HG02678 (cell line): ENCODE data around the gene C1orf105.

Experiments
- ATAC-seq: cut with Tn5 transposase; IDR thresholded peaks from one replicate; pipeline ENCODE4 v1.9.1; 2021; ENCODE audit warnings: mild to moderate bottlenecking, moderate library complexity; ENCODE audit not compliant: unreplicated experiment

C1orf105 gene

DNA sequence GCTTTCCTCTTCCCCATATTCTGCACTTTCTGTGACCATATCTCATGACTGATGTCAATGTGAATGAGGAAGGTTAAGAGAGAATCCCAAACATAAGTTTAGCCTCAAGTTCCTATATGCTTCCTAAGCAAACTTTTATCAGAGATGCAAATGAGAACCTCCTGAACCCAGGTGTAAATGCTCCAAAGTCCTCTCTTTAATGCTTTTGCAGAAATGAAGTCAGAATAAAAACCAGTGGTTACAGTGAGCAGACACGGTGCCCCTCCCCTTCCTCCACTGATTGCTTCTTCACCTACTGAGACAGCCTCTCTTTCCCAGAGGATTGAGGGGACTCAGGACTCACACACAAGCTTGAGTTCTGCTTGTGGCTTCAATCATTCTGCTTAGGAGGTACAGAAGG, 35.0 kb downstream of the C1orf105 start:
- ATAC-seq, result no peak

- no peak for ATAC-seq
Observed at GRCh38 chr1:172456344-172456769, 35.9 kb downstream of the C1orf105 start.

DNA sequence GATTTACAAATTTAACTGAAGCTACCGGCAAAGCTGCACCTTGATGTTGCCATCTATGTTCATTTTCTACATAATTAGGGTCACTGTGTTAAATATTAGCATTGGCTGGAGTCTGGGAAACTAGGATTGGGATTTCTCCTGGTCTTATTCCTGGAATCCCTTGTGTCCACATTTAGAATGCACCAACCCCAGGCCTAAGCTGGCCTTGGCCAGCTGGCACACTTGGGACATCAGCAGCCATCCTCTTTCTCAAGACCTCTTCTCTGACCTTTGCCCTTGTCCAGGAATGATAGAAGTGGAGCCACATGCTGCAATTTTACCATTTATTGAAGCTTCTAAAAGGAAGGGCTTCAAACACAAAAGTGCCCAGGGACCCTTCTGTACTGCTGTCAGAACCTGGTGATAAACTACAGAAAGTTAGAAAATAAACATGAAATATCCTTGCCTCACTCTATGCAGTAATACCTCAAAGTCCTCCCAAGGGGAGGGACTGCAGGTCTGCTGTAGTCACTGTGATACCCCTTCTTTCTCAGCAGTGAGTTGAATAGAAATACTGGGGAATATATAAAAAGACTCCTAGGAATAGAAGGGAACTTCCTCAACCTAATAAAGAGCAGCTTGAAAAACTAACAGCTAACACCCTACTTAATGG, 37.1 kb downstream of the C1orf105 start:
- no peak for ATAC-seq

DNA sequence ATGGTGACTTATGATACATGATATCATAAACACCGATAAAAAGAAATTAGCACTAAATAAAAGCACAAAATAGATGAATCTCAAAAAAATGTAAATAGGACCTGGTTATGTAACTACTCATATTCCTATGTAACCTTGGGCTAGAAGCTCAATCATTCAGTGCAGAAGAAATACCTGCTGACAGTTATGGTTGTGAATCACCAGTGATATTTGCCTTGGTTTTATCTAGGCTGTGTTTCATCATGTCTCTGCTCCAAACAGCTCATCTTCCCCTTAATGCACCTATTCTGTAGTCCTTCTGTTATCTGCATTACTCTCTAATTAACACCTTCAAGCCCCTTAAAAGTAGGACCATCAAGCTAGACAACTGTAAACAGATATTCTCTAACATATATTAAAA, 39.7 kb downstream of the C1orf105 start:
- no peak for ATAC-seq

DNA sequence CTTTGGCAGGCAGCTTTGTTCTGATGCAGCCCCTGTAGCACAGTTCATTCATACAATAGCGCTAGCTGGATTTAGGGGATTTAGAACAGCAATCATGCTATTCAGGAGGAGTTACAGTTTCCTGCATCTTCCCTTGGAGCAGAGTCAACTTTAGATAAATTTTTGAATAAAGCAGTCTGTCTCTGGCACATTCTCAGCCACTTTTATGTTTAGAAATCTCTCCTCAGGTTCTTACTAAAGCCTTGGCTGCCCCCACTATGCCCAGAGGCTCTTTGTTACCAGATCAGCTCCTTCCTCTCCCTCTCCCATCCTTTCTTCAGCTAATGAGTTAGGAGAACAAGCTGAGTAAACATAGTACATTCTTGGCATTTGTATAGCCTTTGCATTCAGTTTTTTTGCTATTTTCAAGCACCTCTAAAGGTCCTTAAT, 40.4 kb downstream of the C1orf105 start:
- no peak for ATAC-seq

GRCh38 chr1:172465617-172466016, 45.1 kb downstream of the C1orf105 start:
- no peak for ATAC-seq

- ATAC-seq, result no peak
Observed at GRCh38 chr1:172466795-172467407, 46.4 kb downstream of the C1orf105 start.

DNA sequence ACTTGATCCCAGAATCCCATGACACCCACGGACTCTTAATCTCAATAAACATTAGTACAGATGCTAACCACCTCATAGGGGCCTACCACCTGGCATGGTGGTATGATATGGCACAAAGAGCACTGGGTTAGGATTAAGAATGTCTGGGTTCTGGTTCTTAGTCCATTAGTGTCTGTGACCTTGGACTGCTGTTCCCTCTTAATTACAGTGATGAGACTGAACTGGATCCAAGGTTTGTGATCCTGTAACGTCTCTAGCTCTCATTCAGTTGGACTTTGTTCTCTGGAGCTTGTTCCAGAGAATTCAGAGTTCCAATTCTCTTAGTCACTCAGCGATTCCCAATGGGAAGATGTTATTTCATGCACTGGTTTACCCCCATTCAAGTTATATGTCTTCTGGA, 47.0 kb downstream of the C1orf105 start:
- no peak for ATAC-seq

DNA sequence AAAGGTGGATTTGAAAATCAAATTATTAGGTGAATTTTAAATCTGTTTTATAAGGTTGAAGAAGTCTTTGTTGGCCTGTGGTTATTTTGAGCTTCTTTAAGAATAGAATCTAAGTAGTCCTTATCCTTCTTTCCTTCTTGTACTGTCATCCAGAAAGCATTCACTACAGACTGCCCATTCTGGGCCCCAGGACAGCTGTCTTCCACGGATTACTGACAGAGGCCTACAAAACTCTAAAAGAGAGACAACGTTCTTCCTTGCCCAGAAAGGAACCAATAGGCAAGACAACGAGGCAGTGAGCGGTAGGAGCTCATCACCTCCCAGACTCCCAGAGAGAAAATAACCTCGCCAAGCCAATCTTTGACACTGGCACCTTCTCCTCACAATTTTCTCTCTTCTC, 47.8 kb downstream of the C1orf105 start:
- no peak for ATAC-seq

DNA sequence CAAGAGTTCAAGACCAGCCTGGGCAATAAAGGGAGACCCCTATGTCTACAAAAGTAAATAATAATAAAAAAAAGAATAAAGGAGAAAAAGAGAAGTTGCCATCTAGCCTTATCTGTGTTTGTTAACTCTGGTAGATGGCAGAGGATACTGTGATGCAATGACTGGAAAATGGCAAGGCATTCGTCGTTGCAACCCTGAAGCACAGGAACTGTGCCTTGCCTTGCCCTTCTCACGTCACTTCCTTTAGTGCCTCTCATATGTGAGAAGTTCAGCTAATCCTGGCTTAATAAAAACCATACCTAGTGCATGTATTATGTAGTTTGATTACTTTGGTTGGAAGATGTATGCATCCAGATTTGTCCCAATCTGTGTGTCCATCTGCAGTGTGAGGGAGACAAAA, 49.2 kb downstream of the C1orf105 start:
- no peak for ATAC-seq

DNA sequence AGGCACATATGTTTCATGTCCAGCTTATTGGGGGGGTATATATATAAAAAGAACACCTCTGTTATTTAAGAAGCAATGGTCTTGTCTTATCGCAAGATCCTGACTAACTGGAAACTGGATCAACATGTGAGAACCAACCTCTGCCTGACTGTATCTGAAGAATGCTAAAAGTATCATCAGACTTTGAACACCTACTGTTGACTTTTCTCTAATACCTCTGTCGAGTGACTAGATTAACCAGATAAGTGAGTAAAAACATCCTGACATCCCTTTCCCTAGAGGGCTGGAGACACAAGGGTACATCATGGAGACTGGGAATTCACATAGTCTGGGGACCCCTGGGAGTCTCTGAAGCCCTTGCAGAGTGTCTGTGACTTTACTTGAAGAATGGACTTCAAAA, 49.7 kb downstream of the C1orf105 start:
- no peak for ATAC-seq

- ATAC-seq, result no peak
Observed at GRCh38 chr1:172471666-172472065, 51.2 kb downstream of the C1orf105 start.

- no peak for ATAC-seq
Observed at GRCh38 chr1:172472495-172472894, 52.0 kb downstream of the C1orf105 start.

DNA sequence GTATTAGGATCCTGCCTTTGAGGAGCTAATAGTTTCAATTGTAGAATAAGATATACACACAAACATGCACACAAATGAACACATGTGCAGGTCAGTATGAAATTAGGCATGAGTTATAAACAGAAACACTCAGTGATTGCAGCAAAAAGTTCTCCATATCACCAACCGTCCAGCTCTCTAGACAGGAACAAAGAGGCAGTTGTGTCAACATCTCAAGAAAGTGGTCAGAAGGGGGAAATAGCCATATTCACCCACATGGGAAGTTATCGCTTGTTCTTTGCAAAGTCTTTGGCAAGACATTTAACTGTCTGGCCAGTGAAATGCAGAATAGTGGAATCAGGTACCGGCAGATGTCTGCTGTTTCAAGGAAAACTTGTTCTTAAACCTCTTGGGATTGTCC, 52.8 kb downstream of the C1orf105 start:
- no peak for ATAC-seq

DNA sequence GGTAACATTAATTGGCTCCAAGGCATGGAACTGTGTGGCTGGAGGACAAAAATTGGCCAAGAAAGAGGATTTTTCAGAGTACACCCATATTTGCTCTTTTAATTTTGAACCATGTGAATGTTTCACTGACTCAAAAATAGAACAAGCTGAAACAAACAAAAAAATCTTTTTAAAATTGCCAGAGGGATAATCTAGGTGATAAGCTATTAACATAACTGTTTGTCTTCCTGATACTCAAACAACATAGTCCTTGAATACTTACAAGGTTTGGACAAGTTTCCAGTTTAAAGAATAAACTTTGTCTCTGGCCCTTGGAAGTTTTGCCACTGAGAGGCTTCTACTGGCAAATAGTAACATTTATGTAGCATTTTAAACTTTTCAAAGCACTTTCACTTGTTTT, 53.4 kb downstream of the C1orf105 start:
- no peak for ATAC-seq

GRCh38 chr1:172476218-172476811, 55.8 kb downstream of the C1orf105 start:
- ATAC-seq, result no peak

DNA sequence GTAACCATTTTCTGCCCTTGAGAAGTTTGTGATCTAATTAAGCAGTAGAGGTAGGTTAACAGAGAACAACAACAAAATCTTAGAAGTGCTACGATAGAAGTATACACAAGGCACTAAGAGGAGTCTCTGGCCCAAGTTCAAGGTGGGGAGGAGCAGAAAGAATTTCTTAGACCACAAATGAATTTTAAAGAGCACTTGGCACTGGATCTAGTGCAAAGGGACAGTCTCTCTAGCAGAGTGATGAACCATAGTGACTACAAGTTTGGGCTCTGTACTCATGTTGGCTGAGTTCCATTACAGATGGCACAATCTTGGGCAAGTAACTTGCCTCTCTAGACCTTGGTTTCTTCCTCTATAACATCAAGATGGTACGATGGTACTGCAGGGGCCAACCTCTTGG, 56.7 kb downstream of the C1orf105 start:
- ATAC-seq, result no peak

- no peak for ATAC-seq
Observed at GRCh38 chr1:172477741-172478140, 57.3 kb downstream of the C1orf105 start.

GRCh38 chr1:172478485-172478884, 58.0 kb downstream of the C1orf105 start:
- ATAC-seq, result no peak

- no peak for ATAC-seq
Observed at GRCh38 chr1:172480431-172480830, 59.9 kb downstream of the C1orf105 start.

- ATAC-seq, result no peak
Observed at GRCh38 chr1:172482044-172482443, 61.6 kb downstream of the C1orf105 start.

GRCh38 chr1:172483448-172483847, 63.0 kb downstream of the C1orf105 start:
- ATAC-seq, result no peak
